Activated effector memory CD4-positive, alpha-beta T cell treated with anti-CD3 and anti-CD28 coated beads, Interleukin-2, amount 50 U/mL, for 16 hours (primary cell): ENCODE measurements around the gene CACNA1C.
"Not testable (repeated sequence)": the region's sequence is repeated elsewhere in the genome, so short reads cannot be mapped to it uniquely, and the experiment has no call there.

ENCODE experiments used
- DNase-seq: peaks from one replicate; pipeline ENCODE4 v3.0.0-alpha.2; 2020

The CACNA1C gene

DNA sequence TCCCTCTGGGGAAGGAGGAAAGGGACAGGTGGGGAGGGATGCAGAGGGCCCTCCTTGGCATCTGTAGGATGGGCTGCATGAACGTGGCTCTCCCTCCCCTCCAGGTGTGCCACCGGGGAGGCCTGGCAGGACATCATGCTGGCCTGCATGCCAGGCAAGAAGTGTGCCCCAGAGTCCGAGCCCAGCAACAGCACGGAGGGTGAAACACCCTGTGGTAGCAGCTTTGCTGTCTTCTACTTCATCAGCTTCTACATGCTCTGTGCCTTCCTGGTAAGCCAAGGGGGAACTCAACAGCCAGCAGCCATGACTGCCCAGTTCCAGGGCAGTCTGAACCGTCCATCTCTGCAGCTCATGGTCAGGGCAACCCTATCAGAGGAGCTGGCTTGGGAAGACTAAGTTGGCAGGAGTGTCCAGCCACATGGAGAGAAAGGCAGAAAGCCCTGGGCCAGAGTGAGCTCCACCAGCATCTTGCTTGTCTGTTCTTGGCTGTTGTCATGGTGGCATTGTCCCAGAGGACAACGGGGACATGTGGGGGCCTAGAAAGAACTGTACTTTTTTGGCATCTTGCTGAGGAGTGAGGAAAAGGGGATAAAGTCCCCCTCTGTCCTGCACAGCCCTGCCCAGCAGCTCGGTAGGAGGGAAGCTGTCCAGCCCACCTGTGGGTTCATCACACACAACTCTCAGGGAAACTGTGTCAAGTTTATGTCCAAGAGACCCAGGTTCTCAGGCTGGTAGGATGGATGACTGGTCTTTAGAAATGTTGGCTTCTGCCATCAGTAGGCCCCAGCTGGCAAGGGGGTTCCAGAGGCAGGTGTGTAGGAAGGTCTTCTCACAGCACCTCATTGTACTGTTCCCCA is 612.2 kb downstream of the CACNA1C start:
- DNase-seq = peak; percentile 17

DNA sequence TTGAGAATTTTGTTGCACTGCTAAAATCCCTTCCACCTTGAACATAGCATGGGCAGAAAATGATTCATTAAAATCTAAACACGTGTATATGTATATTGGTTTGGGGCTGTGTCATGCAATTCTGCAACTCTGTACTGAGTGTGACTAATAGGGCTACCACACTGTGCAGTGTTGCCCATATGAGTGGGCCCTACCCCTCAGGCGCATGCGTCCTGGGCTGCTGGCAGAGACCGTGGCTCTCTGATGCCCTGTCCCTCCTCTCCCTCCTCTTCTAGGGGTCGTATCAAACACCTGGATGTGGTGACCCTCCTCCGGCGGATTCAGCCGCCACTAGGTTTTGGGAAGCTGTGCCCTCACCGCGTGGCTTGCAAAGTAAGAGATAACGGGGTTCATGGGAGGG is 613.6 kb downstream of the CACNA1C start:
- DNase-seq = no peak

DNA sequence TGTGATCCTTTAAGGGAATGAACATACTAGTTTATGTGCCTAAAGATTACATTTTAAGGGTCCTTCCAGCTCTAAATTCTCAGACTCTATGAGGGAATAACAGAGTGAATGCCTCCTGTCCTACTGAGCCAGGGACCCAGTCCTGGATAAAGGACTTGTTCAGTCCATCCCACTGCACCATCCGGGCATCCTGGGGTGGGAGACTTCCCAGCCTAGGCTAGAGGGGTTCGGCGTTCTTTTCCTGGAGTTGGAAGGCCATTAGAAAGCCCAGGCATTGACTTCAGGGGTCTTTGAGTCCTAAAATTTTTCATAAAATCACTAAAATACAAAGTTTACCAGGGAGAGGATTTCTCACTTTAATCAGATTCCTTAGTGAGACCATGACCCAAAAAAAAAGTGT is 614.1 kb downstream of the CACNA1C start:
- no peak for DNase-seq

DNA sequence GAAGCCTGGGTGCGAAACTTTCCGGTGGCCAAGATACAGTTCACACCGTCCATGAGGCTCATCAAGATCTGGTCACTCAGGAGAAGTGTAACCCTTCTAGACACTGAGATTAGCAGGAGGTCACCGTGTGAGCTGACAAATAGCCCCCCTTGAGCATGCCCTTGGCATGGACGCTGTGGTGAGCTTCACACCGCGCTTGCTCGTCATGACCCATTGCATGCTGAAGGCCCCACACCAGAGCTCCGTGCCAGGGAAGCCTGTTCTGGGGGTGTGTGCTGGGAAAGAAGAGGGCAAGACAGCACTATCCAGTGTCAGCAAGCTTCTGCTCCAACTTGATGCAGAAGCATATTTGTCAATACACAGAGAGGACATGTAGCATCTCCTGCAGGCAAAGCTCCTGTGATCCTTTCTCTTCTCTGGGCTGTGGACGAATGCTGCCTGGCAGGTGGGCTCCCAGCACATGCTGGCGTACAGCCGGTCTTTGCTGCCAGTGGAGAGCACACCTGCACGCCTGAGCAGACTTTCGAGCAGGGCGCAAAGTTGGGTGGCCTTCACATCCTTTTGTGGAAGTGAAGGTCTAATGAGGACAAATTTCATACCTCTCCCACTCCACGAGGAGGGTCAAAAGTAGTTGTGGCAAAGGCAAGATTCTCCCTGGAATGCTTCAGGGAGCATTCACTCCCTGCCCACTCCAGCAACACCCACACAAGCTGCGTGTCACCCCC is 615.1 kb downstream of the CACNA1C start:
- no peak for DNase-seq

DNA sequence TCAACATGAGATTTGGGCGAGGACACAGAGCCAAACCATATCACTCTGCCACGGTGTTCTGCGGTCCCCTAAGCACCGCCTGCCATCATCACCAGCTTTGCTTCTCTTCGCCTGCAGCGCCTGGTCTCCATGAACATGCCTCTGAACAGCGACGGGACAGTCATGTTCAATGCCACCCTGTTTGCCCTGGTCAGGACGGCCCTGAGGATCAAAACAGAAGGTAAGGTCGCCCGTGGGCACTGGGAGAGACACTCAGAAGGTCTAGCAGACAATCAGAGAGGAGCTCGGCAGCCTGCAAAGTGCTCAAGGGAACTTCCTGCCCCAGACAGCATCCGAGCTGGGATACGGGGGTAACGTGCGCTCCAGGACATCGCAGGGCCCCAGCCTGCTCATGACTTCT is 616.0 kb downstream of the CACNA1C start:
- no peak for DNase-seq

DNA sequence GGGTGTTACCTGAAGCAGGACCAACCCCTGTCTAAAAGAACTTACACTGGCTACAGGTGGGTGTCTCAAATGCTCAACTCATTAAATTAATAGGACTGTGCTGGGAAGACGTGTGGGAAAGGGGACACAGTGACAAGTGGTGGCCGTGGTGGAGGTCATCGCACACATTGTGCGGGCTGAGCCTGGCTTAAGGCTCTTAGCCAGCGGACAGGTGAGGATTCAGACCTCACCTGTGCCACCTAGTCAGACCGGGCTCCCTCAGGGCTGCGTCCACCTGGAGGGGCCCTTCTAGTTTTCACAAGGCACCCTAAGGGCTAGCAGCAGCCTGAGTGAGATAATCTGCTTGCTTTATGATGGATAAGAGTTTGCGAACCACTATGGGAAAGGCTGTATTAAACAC is 616.8 kb downstream of the CACNA1C start:
- DNase-seq = no peak

DNA sequence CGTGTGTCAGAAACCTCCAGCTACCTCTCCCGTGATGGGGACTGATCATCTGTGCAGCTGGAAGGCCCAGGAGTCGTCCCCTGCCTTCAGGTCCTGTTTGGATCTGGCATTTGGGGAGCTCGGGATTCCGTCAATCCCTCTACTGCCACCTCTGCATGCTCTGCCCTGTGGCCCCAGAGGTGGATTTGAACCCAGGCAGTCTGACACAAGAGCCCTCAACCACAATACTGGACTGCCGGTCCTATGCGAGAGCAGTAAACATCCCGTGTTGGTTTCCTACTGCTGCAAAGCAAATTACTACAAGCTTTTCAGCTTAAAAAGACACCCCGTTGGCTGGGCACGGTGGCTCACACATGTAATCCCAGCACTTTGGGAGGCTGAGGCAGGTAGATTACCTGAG is 620.1 kb downstream of the CACNA1C start:
- DNase-seq = no peak

DNA sequence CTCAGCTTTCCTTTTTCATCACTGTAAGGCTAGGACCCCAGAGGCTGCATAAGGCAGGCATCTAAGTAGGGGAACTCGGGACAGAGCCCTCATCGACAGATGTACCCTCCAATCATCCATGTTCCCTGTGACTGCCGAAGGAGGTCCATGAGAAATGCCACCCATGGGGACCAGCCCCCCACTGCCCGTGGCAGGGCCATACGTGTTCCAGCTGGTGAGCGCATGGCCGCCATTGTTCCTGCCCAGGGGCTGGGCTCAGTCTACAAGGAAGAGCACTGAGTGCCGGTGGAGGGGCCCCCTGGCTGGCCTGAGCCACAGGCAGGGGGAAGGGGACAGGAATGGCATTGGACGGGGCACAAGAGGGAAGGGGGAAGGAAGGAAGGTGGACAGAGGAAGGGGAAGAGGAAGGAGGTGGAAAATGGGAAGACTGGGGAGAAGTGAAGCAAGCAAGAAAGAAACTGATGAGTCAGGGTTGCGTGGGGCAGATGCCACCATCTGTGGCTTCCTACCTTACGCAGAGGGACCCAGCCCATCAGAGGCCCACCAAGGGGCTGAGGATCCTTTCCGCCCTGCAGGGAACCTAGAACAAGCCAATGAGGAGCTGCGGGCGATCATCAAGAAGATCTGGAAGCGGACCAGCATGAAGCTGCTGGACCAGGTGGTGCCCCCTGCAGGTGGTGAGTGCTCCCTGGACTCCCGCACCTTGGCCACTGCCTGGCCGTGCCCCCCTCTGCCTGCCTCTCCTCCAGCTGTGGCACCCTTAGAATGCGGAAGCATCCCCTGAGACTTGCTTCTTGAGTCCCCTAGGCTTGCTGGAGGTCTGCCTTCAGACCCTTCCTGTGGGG is 621.4 kb downstream of the CACNA1C start:
- DNase-seq = no peak

DNA sequence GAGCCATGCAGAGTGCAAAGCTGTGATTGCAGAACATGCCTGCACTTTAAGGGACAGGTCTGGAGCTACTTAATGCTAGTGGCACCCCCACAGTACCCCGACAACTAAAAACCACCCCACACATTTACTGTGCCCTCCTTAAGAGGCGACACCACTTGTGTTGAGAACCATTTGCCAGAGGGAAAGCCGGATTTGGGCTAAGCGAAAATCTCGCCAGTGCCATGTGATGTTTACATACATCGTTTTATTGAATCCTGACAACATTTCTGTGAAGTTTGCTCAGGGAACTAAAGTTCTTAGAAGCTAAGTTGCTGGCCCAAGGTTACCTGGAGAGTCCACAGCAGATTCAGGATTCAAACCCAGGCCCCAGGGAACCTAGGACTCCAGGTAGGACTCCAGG is 623.0 kb downstream of the CACNA1C start:
- no peak for DNase-seq

DNA sequence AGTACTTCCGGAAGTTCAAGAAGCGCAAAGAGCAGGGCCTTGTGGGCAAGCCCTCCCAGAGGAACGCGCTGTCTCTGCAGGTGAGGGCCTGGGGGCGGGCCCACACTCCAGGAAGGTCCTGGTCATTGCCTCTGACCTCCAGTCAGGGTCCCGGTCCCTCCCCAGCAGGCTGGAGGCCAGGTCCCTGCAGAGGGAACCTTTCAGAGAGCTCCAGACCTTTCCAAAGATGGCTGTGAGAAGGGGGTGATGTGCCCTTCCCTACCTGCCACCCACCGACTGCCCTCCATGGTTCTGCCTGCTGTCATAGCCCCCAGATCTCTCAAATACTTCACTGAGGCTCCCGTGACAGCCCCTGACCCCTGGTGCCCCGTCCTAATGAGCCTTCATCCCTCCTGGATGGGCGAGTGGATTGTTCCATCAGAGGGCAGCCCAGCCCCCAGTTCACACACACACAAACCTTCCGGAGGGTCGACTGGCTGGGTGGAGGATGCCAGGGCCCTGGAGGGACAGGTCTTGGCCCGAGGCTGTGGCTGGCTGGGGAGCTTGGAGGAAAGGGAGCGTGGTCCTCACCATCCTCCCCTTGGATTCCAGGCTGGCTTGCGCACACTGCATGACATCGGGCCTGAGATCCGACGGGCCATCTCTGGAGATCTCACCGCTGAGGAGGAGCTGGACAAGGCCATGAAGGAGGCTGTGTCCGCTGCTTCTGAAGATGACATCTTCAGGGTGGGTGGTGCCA is 624.5 kb downstream of the CACNA1C start:
- no peak for DNase-seq

DNA sequence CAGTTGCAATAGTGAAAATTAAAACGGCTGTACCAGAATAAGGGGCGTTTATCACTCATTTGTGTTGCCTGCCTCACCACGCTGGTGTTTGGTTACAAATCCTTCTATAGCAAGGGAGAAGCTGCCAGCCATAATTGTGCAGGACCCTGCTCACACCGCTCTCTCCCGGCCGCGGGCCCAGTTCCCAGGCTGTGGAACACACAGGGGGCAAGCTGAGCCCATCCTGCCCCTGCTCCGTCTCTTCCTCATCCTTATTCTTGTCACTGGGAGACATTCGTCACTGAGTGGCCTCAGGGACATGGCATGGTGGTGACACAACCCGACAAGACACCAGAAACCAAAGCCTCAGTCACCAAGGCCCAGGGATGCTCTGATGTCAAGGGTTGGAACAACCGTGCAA is 625.6 kb downstream of the CACNA1C start:
- DNase-seq = no peak

DNA sequence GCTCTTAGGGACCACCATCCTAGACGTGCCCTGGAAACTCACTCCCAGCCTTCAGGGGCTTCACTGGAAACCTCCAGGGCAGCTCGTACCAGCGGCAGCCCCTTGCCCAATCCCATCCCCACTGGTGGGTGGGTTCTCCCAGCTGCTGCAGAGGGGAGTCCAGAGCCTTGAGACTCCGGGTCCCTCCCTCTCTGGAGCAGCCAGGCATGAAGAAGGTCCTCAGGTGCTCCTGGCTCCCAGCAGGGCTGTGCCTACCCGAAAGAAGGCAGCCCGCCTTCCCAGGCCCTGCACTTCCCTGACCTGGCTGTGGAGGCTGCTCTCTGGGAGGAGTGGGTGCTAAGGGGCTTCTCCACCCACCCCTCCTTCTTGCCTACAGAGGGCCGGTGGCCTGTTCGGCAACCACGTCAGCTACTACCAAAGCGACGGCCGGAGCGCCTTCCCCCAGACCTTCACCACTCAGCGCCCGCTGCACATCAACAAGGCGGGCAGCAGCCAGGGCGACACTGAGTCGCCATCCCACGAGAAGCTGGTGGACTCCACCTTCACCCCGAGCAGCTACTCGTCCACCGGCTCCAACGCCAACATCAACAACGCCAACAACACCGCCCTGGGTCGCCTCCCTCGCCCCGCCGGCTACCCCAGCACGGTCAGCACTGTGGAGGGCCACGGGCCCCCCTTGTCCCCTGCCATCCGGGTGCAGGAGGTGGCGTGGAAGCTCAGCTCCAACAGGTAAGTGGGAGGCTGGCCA is 626.5 kb downstream of the CACNA1C start:
- DNase-seq = no peak

DNA sequence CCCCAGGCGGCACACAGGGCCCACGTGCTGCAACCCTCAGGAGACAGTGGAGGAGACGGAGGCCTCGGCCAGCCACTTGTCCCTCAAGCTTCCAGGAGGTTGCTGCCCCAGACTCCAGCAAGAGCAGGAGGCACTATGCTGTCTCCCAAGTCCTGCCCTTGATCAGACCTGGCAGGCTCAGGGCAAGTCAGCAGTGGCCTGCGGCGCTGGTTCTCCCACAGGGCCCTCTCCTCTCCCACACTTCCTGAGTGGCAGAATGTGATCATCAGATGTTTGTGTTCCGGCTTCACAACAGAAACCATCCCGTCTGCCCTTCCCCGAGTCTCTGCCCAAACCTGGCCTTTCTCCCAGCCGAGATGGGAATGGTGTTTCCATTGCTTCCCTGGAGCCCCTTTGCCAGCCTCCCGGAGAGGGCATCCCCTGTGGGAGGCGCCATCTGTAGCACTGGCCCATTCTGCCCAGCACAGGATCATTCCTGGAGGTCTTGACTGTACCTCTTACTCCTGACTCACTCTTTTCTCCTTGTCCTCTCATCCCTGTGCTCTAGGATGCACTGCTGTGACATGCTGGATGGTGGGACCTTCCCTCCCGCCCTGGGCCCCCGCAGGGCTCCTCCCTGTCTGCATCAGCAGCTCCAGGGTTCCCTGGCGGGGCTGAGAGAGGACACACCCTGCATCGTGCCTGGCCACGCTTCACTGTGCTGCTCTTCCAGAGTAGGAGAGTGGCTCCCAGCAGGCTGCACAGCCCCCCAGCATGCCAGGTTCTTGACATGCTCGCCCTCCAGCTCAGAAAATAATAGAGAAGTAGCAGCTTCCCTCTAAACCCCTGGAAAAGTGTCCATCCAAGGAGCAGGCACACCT is 627.3 kb downstream of the CACNA1C start:
- DNase-seq = no peak

DNA sequence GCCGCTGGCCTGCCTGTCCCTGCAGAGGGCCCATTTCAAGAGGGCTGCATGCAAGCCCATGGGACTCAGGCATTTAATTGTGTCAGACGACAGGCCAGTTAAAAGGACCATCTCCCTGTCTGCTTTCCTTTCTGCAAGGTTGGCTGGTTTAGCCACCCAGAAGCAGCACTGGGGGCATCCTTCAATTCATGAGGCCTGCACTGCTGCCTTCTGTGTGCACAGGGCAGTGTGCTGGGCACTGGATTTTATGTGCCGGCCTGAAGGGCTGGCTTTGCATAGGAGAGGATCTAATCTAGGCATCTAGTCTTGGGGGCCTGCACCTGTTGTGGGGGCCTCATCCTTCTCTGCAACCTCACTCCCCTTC is 627.9 kb downstream of the CACNA1C start:
- no peak for DNase-seq

DNA sequence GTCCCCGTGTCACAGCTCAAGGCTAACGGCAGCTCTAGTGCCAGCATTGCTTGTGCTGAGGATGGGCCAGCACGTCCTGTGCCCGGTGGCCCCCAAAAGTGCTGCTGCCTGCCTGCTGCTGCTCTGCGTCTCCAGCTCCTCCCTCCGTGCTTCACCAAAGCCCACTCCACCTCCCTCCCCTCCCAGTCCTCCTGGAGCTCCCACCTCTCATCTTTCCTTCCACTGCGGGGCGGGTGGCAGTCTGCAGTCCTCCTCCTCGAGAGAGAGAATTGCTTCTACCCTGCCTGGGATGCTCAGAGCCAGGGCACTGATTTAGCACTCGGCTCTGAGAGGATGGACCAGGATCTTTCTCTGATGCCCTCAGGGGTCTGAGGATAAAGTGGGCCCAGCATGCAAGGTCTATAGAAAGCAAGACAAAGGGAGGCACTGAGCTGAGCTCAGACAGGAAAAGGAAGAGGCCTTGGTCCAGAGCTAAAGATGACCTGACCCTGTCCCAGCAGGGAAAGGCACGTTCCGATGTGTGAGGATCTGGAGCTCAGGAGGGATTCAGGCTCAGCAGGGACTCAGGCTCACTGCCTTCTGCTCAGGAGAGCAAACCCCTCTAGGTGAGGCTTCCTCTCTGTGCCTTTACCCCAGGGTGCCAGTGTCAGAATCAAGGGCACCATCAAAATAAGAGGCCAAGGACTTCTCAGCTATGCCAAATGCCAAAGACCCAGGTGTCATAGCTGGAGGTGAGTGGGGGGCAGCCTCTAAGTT is 628.8 kb downstream of the CACNA1C start:
- DNase-seq = no peak

DNA sequence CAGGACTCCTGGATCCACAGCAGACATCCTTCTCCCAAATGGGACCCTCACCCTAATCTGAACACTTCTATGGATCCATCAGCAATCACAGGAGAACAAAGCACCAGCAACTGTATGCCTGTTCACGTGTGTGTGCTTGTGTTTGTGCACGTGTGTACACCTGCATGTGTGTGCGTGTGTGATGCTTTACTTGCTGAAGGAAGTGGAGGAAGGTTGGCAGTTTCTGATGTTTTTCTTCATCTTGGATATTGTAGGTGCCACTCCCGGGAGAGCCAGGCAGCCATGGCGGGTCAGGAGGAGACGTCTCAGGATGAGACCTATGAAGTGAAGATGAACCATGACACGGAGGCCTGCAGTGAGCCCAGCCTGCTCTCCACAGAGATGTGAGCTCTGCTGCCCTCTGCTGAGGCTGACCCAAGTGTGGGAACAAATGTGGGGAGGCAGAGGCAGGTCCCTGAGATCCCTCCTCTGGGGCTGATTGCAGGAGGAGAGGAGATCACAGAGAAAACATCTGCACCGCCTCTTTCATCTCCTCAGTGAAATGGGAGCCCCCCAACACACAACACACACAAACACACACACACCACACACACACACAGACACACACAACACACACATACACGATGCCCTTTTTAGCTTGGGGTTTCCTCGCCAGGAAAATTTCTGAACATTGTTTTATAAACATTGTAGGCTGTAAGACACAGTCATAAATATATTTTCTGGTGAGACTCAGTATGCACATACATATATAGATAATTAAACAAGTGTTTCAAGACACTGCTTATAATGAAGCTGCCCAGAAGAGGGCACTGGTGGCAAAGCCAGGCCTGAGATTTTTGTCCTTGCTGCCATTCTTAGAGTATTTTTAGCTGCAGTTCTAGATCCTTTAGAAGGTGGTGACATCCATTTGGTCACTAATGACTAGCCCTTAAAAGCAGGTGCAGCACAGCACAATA is 629.8 kb downstream of the CACNA1C start:
- no peak for DNase-seq

DNA sequence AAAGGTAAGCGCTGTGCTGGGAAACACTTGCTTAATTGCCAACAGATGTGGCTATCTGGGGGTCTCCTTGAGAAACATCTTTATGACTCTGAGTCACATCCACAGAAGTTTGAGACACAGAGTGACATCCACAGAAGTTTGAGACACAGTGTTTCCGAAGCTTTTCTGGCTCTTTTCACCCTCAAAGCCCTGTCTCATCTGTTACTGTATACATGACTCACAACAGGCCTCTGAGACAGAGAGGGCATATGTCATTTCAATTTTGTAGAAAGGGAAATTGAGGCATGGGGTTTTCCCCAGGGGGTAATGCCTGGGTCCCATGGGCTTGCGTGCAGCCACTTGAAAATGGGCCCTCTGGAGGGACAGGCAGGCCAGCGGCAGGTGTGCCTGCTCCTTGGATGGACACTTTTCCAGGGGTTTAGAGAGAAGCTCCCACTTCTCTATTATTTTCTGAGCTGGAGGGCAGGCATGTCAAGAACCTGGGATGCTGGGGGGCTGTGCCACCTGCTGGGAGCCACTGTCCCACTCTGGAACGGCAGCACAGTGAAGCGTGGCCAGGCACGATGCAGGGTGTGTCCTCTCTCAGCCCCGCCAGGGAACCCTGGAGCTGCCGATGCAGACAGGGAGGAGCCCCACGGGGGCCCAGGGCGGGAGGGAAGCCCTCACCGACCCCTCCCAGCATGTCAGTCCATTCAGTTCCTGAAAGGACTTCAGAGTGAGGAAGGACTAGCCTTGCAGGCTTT is 630.7 kb downstream of the CACNA1C start:
- DNase-seq = no peak

DNA sequence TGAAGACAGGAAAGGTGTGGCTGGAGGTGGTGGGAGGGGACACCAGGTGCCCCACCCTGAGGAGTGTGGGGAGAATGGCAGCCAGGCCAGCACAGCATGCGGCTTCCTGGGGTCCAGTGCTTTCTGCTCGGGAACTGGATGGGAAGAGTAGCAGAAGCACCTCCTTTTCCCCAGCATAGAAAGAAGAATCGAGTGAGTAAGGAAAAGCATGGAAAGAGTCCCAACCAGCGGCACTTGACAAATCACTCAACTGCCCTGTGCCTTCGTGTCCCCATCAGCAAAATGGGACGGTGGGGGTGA is 631.2 kb downstream of the CACNA1C start:
- not testable (repeated sequence) for DNase-seq
